Activated CD4-positive, alpha-beta T cell treated with anti-CD3 and anti-CD28 coated beads for 24 hours (primary cell): ENCODE measurements around the gene RPL5.

Source experiments
- DNase-seq, 2 donors: peaks; one replicate each; pipeline ENCODE4 v3.0.0-alpha.2; 2020; ENCODE audit warnings: low read depth in 2 of 2

Gene RPL5

GRCh38 chr1:92855236-92855635 lies 23.4 kb downstream of the RPL5 start:
- DNase-seq = no peak

GRCh38 chr1:92857817-92858216 lies 26.0 kb downstream of the RPL5 start:
- DNase-seq = no peak

GRCh38 chr1:92858564-92859399 lies 26.9 kb downstream of the RPL5 start:
- peak in 1 of 2 donors; percentile 38 for DNase-seq

- DNase-seq = no peak
Observed at GRCh38 chr1:92859400-92860039, 27.7 kb downstream of the RPL5 start.

GRCh38 chr1:92862605-92863004 lies 30.8 kb downstream of the RPL5 start:
- DNase-seq = no peak

- DNase-seq = no peak
Observed at GRCh38 chr1:92864131-92864530, 32.3 kb downstream of the RPL5 start.

GRCh38 chr1:92870591-92870990 lies 38.8 kb downstream of the RPL5 start:
- no peak for DNase-seq

GRCh38 chr1:92872719-92873118 lies 40.9 kb downstream of the RPL5 start:
- DNase-seq = no peak

- DNase-seq = no peak
Observed at GRCh38 chr1:92874987-92875386, 43.1 kb downstream of the RPL5 start.

GRCh38 chr1:92876351-92876750 lies 44.5 kb downstream of the RPL5 start:
- no peak for DNase-seq

- DNase-seq = no peak
Observed at GRCh38 chr1:92877081-92877711, 45.4 kb downstream of the RPL5 start.

- no peak for DNase-seq
Observed at GRCh38 chr1:92877792-92878191, 46.0 kb downstream of the RPL5 start.

- DNase-seq = no peak
Observed at GRCh38 chr1:92879316-92879968, 47.6 kb downstream of the RPL5 start.

GRCh38 chr1:92881391-92881790 lies 49.6 kb downstream of the RPL5 start:
- no peak for DNase-seq

- DNase-seq = peak in 1 of 2 donors; percentile 8
Observed at GRCh38 chr1:92882819-92883218, 51.0 kb downstream of the RPL5 start.

GRCh38 chr1:92883297-92883696 lies 51.5 kb downstream of the RPL5 start:
- no peak for DNase-seq

GRCh38 chr1:92884195-92884594 lies 52.4 kb downstream of the RPL5 start:
- no peak for DNase-seq

GRCh38 chr1:92886886-92887419 lies 55.1 kb downstream of the RPL5 start:
- DNase-seq = no peak

- no peak for DNase-seq
Observed at GRCh38 chr1:92887465-92887864, 55.6 kb downstream of the RPL5 start.
